ENCODE results near the gene TRUB2.
"Not testable (repeated sequence)": the region's sequence is repeated elsewhere in the genome, so short reads cannot be mapped to it uniquely, and the experiment has no call there.

Gene TRUB2

GRCh38 chr9:128349125-128349524, 26.9 kb upstream of the TRUB2 start:
- ATAC-seq (no peak), DNase-seq (ENCODE audit: low spot score in 2 of 2) (no peak)
- H3K4me3 Mint-ChIP-seq = no peak overlapping the region
- H3K36me3 Mint-ChIP-seq = peaks cover 84% of the 10 kb centered on the region
- H3K27ac Mint-ChIP-seq = peak overlapping the region; percentile 71
- H3K9me3 Mint-ChIP-seq = no peaks in the 10 kb centered on the region
- no peaks in the 10 kb centered on the region for H3K4me1 Mint-ChIP-seq

- DNase-seq (ENCODE audit: low spot score in 2 of 2) (no peak), ATAC-seq (no peak)
- no peaks in the 10 kb centered on the region for H3K9me3 Mint-ChIP-seq
- peaks cover 13% of the 10 kb centered on the region for H3K4me1 Mint-ChIP-seq
- peaks cover 57% of the 10 kb centered on the region for H3K36me3 Mint-ChIP-seq
- H3K4me3 Mint-ChIP-seq = no peak overlapping the region
- H3K27ac Mint-ChIP-seq = no peak overlapping the region
These were observed 22.8 kb upstream of the TRUB2 start for GRCh38 chr9:128344931-128345605.

- Mint-ChIP-seq H3K9me3 (no peaks in the 10 kb centered on the region), H3K36me3 (peaks cover 57% of the 10 kb centered on the region), H3K27ac (no peak overlapping the region), H3K4me1 (peaks cover 13% of the 10 kb centered on the region), H3K4me3 (no peak overlapping the region)
- DNase-seq (ENCODE audit: low spot score in 2 of 2) (no peak), ATAC-seq (no peak)
These were observed 21.6 kb upstream of the TRUB2 start for GRCh38 chr9:128343855-128344254.

- H3K4me1 Mint-ChIP-seq = peaks cover 13% of the 10 kb centered on the region
- H3K27ac Mint-ChIP-seq = no peak overlapping the region
- DNase-seq (ENCODE audit: low spot score in 2 of 2) (no peak), ATAC-seq (no peak)
- peaks cover 51% of the 10 kb centered on the region for H3K36me3 Mint-ChIP-seq
- no peak overlapping the region for H3K4me3 Mint-ChIP-seq
- H3K9me3 Mint-ChIP-seq = no peaks in the 10 kb centered on the region
These were observed 20.9 kb upstream of the TRUB2 start for GRCh38 chr9:128342971-128343680.

DNA sequence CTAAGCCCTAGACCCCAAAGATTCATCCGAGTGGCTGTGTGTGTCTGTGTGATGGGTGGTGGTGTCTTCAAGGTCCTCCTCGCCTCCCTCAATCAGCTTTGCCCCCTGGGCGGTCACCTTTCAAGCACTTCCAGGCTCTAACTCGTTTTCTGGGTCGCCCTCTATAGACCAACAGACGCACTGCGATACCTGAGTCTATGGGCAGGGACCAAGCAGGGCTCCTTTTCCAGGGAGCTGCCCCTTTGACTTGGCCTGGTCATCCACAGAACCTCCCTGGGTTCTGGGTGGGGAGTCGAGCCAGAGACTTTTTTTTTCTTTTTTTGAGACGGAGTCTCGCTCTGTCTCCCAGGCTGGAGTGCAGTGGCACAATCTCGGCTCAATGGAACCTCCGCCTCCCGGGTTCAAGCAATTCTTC, 19.2 kb upstream of the TRUB2 start:
- ATAC-seq (peak; percentile 71), DNase-seq (ENCODE audit: low spot score in 2 of 2) (peak; percentile 46 to 85)
- Mint-ChIP-seq H3K4me3 (peak overlapping the region; percentile 78), H3K4me1 (peaks cover 13% of the 10 kb centered on the region), H3K9me3 (no peaks in the 10 kb centered on the region), H3K36me3 (peaks cover 34% of the 10 kb centered on the region), H3K27ac (peak overlapping the region; percentile 69)

GRCh38 chr9:128340691-128341434, 18.6 kb upstream of the TRUB2 start:
- ATAC-seq (peak; percentile 66), DNase-seq (ENCODE audit: low spot score in 2 of 2) (peak; percentile 40 to 76)
- Mint-ChIP-seq H3K9me3 (no peaks in the 10 kb centered on the region), H3K4me1 (peaks cover 13% of the 10 kb centered on the region), H3K4me3 (peak overlapping the region; percentile 78), H3K27ac (peak overlapping the region; percentile 69), H3K36me3 (peaks cover 28% of the 10 kb centered on the region)

- Mint-ChIP-seq H3K27ac (peak within 1 kb of the TSS; percentile 86), H3K4me1 (peaks cover 13% of the 10 kb centered on the region), H3K9me3 (no peaks in the 10 kb centered on the region), H3K4me3 (peak within 1 kb of the TSS; percentile 78), H3K36me3 (peaks cover 20% of the 10 kb centered on the region)
- DNase-seq (ENCODE audit: low spot score in 2 of 2) = peak; percentile 76 to 90
- ATAC-seq = peak; percentile 93
These were observed 17.8 kb upstream of the TRUB2 start, which contains the start of gene SLC27A4 for GRCh38 chr9:128339761-128340690. Gene SLC27A4, plus strand, starts transcription at chr9:128340527. Its CDS starts 2,606 bp downstream, at chr9:128343133.

DNA sequence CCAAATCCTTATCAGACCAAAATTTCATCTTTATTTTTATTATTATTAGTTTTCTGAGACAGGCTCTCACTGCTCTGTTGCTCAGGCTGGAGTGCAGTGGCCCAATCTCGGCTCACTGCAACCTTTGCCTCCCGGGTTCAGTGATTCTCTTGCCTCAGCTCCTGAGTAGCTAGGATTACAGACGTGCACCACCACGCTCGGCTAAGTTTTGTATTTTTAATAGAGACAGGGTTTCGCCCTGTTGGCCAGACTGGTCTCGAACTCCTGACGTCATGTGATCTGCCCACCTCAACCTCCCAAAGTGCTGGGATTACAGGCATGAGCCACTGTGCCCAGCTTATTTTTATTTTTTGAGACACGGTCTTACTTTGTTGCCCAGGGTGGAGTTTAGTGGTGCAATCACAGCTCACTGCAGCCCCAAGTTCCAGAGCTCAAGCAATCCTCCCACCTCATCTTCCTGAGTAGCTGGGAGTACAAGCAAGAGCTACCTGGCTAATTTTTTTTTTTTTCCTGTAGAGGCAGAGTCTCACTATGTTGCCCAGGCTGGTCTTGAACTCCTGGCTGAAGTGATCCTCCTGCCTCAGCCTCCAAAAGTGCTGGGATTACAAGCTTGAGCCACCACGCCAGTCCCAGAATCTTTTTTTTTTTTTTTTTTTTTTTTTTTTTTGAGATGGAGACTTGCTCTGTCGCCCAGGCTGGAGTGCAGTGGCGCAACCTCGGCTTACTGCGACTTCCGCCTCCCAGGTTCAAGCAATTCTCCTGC, 16.8 kb upstream of the TRUB2 start:
- not testable (repeated sequence) for H3K9me3 Mint-ChIP-seq; H3K27ac Mint-ChIP-seq; DNase-seq (ENCODE audit: low spot score in 2 of 2); ATAC-seq
- peaks cover 13% of the 10 kb centered on the region for H3K36me3 Mint-ChIP-seq
- H3K4me1 Mint-ChIP-seq = peaks cover 13% of the 10 kb centered on the region
- H3K4me3 Mint-ChIP-seq = peak overlapping the region; percentile 78

DNA sequence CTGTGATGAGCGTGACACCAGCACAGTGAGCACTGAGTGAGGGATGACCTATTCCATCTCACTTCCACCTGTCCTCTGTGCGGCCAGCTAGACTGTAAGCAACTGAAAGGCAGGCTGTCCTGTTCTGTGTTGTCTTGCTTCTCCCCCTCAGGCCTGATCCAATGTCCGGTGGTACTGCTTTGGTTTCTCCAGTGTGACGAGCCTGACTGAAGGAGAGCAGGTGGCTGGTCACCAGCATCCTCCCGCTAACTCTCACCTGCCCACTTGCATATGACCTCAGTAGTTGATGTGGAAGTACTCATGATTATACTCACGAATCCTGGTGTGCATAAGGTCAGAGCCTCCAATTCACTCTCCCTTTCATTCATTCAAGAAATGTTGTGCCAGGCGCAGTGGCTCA, 15.7 kb upstream of the TRUB2 start:
- Mint-ChIP-seq H3K4me3 (no peak overlapping the region), H3K9me3 (no peaks in the 10 kb centered on the region), H3K4me1 (peaks cover 8% of the 10 kb centered on the region), H3K27ac (no peak overlapping the region), H3K36me3 (peaks cover 15% of the 10 kb centered on the region)
- DNase-seq (ENCODE audit: low spot score in 2 of 2) = no peak
- no peak for ATAC-seq

- peak overlapping the region; percentile 2 for H3K27ac Mint-ChIP-seq
These were observed 13.7 kb upstream of the TRUB2 start for GRCh38 chr9:128335914-128336313.

DNA sequence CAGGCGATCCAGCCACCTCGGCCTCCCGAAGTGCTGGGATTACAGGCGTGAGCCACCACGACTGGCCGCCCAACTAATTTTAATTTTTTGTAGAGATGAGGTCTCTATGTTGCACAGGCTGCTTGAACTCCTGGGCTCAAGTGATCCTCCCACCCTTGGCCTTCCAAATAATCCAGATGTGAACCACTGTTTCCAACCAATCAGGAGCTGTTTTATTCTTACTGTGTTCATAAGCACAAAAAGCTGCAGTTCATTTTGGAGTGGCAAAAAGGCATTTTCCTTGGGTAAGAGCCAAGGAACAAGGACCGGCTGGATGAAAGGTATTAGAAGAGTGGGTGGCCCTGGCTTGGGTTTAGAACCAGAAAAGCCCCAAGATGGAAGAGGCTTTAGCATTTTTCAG, 12.9 kb upstream of the TRUB2 start:
- Mint-ChIP-seq H3K4me1 (no peaks in the 10 kb centered on the region), H3K27ac (no peak overlapping the region), H3K4me3 (no peak overlapping the region), H3K9me3 (no peaks in the 10 kb centered on the region), H3K36me3 (peaks cover 13% of the 10 kb centered on the region)
- ATAC-seq = no peak
- no peak for DNase-seq (ENCODE audit: low spot score in 2 of 2)

More at GRCh38 chr9:128335914-128336313, 13.7 kb upstream of the TRUB2 start:
- Mint-ChIP-seq H3K4me1 (no peaks in the 10 kb centered on the region), H3K36me3 (peaks cover 12% of the 10 kb centered on the region), H3K4me3 (no peak overlapping the region), H3K9me3 (no peaks in the 10 kb centered on the region)
- no peak for ATAC-seq
- no peak for DNase-seq (ENCODE audit: low spot score in 2 of 2)

GRCh38 chr9:128333451-128333869, 11.2 kb upstream of the TRUB2 start:
- H3K27ac Mint-ChIP-seq = peak overlapping the region; percentile 83
- H3K36me3 Mint-ChIP-seq = peaks cover 13% of the 10 kb centered on the region
- H3K4me3 Mint-ChIP-seq = no peak overlapping the region
- no peaks in the 10 kb centered on the region for H3K4me1 Mint-ChIP-seq
- ATAC-seq = no peak
- H3K9me3 Mint-ChIP-seq = no peaks in the 10 kb centered on the region
- no peak for DNase-seq (ENCODE audit: low spot score in 2 of 2)

- no peak for ATAC-seq
- H3K9me3 Mint-ChIP-seq = no peaks in the 10 kb centered on the region
- peak overlapping the region; percentile 37 for H3K27ac Mint-ChIP-seq
- peaks cover 53% of the 10 kb centered on the region for H3K36me3 Mint-ChIP-seq
- H3K4me3 Mint-ChIP-seq = no peak overlapping the region
- H3K4me1 Mint-ChIP-seq = peaks cover 6% of the 10 kb centered on the region
- no peak for DNase-seq (ENCODE audit: low spot score in 2 of 2)
These were observed 3.4 kb upstream of the TRUB2 start for GRCh38 chr9:128325629-128326028.

DNA sequence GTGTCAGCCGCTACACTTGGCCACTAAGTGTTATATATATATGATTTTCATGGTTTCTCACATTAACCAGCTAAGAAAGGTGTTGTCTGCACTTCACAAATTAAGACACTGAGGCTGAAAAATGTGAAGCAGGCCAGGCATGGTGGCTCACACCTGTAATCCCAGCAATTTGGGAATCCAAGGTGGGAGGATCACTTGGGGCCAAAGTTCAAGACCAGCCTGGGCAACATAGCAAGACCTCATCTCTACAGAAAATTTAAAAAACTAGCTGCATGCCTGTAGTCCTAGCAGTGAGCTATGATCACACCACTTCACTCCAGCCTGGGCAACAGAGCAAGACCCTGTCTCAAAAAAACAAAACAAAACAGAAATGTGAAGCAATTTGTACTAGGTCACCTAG, 2.2 kb upstream of the TRUB2 start:
- H3K4me3 Mint-ChIP-seq = peak overlapping the region; percentile 83
- H3K36me3 Mint-ChIP-seq = peaks cover 55% of the 10 kb centered on the region
- ATAC-seq = no peak
- no peak overlapping the region for H3K27ac Mint-ChIP-seq
- DNase-seq (ENCODE audit: low spot score in 2 of 2) = no peak
- no peaks in the 10 kb centered on the region for H3K9me3 Mint-ChIP-seq
- peaks cover 6% of the 10 kb centered on the region for H3K4me1 Mint-ChIP-seq
